PC-3 (cell line): ENCODE data around the gene ILDR1. TPM values are rescaled to one million over a fixed set of nuclear protein-coding genes. Genes with fewer than 3 reads are reported as not detected.

Experiments used
- ATAC-seq: fragments of 200-7000 bp; cut with Tn5 transposase; 2 replicates; pipeline ENCODE4 v1.9.1; 2020; ENCODE audit warnings: mild to moderate bottlenecking, moderate library complexity
- BruUV-seq: library from RNA; stranded (reverse); fragments of 400-500 nt; replicated peaks from 2 replicates; lab custom pipeline; 2021; lab: Mats Ljungman, UMichigan
- CTCF ChIA-PET: fragments of 300-600 bp; sonication (Branson Sonifier 250); formaldehyde crosslinking; loops from one replicate; lab custom pipeline; 2022; ENCODE audit warnings: antibody characterized with exemption; lab: Charles Lee
- POLR2A ChIA-PET: fragments of 300-600 bp; sonication (Branson Sonifier 250); formaldehyde crosslinking; loops from one replicate; lab custom pipeline; 2022; ENCODE audit warnings: antibody characterized with exemption; ENCODE audit not compliant: unreplicated experiment; lab: Charles Lee
- DNase-seq: peaks from one replicate; pipeline ENCODE4 v3.0.0-alpha.2; 2015
- H2AFZ ChIP-seq: fragments of 300-600 bp; sonication (generic); 2 replicates; pipeline ENCODE4 v1.6.0; 2016; ENCODE audit warnings: antibody characterized with exemption, low read length
- H3F3A ChIP-seq: fragments of 300-600 bp; sonication (generic); one replicate; pipeline ENCODE4 v1.6.0; 2017; ENCODE audit warnings: antibody characterized with exemption, low read length, control low read depth, mild to moderate bottlenecking; ENCODE audit not compliant: unreplicated experiment
- H3K27ac ChIP-seq: fragments of 300-600 bp; sonication (generic); 2 replicates; pipeline ENCODE4 v1.5.1; 2016; ENCODE audit warnings: mild to moderate bottlenecking, low read length
- H3K27me3 ChIP-seq: fragments of 300-600 bp; sonication (generic); 2 replicates; pipeline ENCODE4 v1.6.1; 2016; ENCODE audit warnings: low read length, mixed read lengths
- H3K36me3 ChIP-seq: fragments of 300-600 bp; sonication (generic); 2 replicates; pipeline ENCODE4 v1.6.1; 2016; ENCODE audit warnings: low read depth, mixed run types, low read length, mixed read lengths
- H3K4me1 ChIP-seq: fragments of 300-600 bp; sonication (generic); 2 replicates; pipeline ENCODE4 v1.5.1; 2016; ENCODE audit warnings: low read length; ENCODE audit not compliant: insufficient read depth
- H3K4me2 ChIP-seq: fragments of 300-600 bp; sonication (generic); 2 replicates; pipeline ENCODE4 v1.6.0; 2016; ENCODE audit warnings: low read length
- H3K4me3 ChIP-seq: fragments of 300-600 bp; sonication (generic); 2 replicates; pipeline ENCODE4 v1.5.1; 2016; ENCODE audit warnings: mild to moderate bottlenecking, low read length, mixed read lengths
- H3K79me2 ChIP-seq: fragments of 300-600 bp; sonication (generic); 2 replicates; pipeline ENCODE4 v1.6.1; 2017; ENCODE audit warnings: low read length, mixed read lengths
- H3K9ac ChIP-seq: fragments of 300-600 bp; sonication (generic); 2 replicates; pipeline ENCODE4 v1.6.0; 2016; ENCODE audit warnings: mild to moderate bottlenecking, low read length
- H3K9me2 ChIP-seq: fragments of 300-600 bp; sonication (generic); replicated peaks from 2 replicates; pipeline ENCODE4 v1.6.1; 2016; ENCODE audit warnings: mixed run types, low read length, mixed read lengths
- H3K9me3 ChIP-seq: fragments of 300-600 bp; sonication (generic); 2 replicates; pipeline ENCODE4 v1.6.1; 2016; ENCODE audit warnings: low read length, mixed read lengths
- H4K20me1 ChIP-seq: fragments of 300-600 bp; sonication (generic); 2 replicates; pipeline ENCODE4 v1.6.1; 2016; ENCODE audit warnings: low read length, mixed read lengths
- CTCF ChIP-seq: fragments of 300-600 bp; sonication (generic); conservative IDR thresholded peaks from 2 replicates; pipeline ENCODE4 v1.5.1; 2017; ENCODE audit warnings: antibody characterized with exemption, low read depth, mild to moderate bottlenecking, low read length
- EZH2 ChIP-seq: fragments of 300-600 bp; sonication (generic); IDR thresholded peaks from one replicate; pipeline ENCODE4 v1.6.1; 2017; ENCODE audit warnings: antibody characterized with exemption, mild to moderate bottlenecking, low read length; ENCODE audit not compliant: unreplicated experiment
- EZH2phosphoT487 ChIP-seq: fragments of 300-600 bp; sonication (generic); IDR thresholded peaks from 2 replicates; pipeline ENCODE4 v1.6.1; 2018; ENCODE audit warnings: mild to moderate bottlenecking, antibody characterized with exemption, low read length, borderline replicate concordance
- intact Hi-C: fragments of 100-400 bp; cut with micrococcal nuclease; formaldehyde crosslinking; loops from 2 replicates; pipeline ENCODE4 v1.9.0; 2023
- total RNA-seq: library from RNA; depleted of rRNA; stranded (reverse); fragments of >200 nt; gene quantifications from 2 replicates; pipeline ENCODE4 v1.2.3, GENCODE V29; 2014

Gene ILDR1
- total RNA-seq, 1 experiment from 2014 or later = 5.6 TPM

DNA sequence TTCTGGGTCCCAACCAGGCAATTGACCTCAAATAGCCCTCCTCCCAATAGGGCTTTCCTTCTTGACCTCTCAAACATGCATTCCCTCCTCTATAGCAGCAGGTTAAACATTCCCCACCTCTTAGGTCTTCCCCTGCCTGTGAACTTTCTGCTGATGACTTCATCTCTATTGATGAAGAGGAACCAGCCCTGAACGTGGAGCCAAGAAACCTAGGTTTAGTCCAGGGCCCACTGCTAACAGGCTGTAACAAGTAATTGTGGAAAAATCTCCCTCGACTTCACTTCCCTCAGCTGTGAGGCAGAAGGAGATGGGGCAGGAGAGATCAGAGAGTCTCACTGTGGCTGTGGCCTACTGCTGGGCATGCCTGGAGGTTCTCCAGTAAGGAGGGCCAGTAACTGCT, 24.7 kb downstream of the ILDR1 start:
- H3F3A ChIP-seq = peaks cover 8% of the 10 kb centered on the region
- intact Hi-C loops = loop anchor here (5.0 to 10.0 kb wide), 3 partner anchors 253 to 450 kb away; partner anchors contain the start of genes GOLGB1 and POLQ
- TF ChIP-seq EZH2phosphoT487 (no peak), CTCF (no peak), EZH2 (no peak)
- no peaks in the 10 kb centered on the region for H3K79me2 ChIP-seq
- no TSS peak for BruUV-seq
- peak overlapping the region; percentile 31 for H3K27ac ChIP-seq
- no peak overlapping the region for H2AFZ ChIP-seq
- no peak overlapping the region for H3K9ac ChIP-seq
- no peaks in the 10 kb centered on the region for H4K20me1 ChIP-seq
- H3K4me3 ChIP-seq = no peak overlapping the region
- no peak for ATAC-seq
- ChIA-PET POLR2A (no interaction called here), CTCF (no interaction called here)
- peaks cover 52% of the 10 kb centered on the region for H3K4me1 ChIP-seq
- H3K27me3 ChIP-seq = no peaks in the 10 kb centered on the region
- H3K36me3 ChIP-seq = no peaks in the 10 kb centered on the region; the same call in 1 of the 2 replicates
- no peaks in the 10 kb centered on the region for H3K9me2 ChIP-seq
- no peak for DNase-seq
- no peaks in the 10 kb centered on the region for H3K9me3 ChIP-seq
- H3K4me2 ChIP-seq = peak overlapping the region; percentile 3; the same call in 1 of the 2 replicates

- TF ChIP-seq EZH2phosphoT487 = no peak
- no peak for TF ChIP-seq EZH2
- TF ChIP-seq CTCF = no peak
- H3K27me3 ChIP-seq = no peaks in the 10 kb centered on the region
- ChIA-PET CTCF (no interaction called here), POLR2A (no interaction called here)
- peaks cover 8% of the 10 kb centered on the region for H3F3A ChIP-seq
- no peaks in the 10 kb centered on the region for H4K20me1 ChIP-seq
- H3K9me2 ChIP-seq = no peaks in the 10 kb centered on the region
- H3K4me1 ChIP-seq = peaks cover 52% of the 10 kb centered on the region
- no peaks in the 10 kb centered on the region for H3K79me2 ChIP-seq
- H2AFZ ChIP-seq = no peak overlapping the region
- BruUV-seq = no TSS peak
- ATAC-seq (no peak), DNase-seq (no peak)
- intact Hi-C loops = loop anchor here (5.0 to 10.0 kb wide), 3 partner anchors 252 to 449 kb away; partner anchors contain the start of genes GOLGB1 and POLQ
- H3K4me3 ChIP-seq = no peak overlapping the region
- no peak overlapping the region for H3K27ac ChIP-seq
- H3K9ac ChIP-seq = no peak overlapping the region
- no peaks in the 10 kb centered on the region for H3K9me3 ChIP-seq
- no peak overlapping the region for H3K4me2 ChIP-seq
- no peaks in the 10 kb centered on the region; the same call in 1 of the 2 replicates for H3K36me3 ChIP-seq
These were observed 25.6 kb downstream of the ILDR1 start for GRCh38 chr3:121996441-121996840.
